CD4-positive, alpha-beta T cell treated with Interleukin-15 for 1 hour (primary cell): ENCODE data around the gene PSMB2.
A peak's percentile ranks its signal among the peaks of the same experiment; 100 is the strongest.
"Not testable (repeated sequence)": the region's sequence is repeated elsewhere in the genome, so short reads cannot be mapped to it uniquely, and the experiment has no call there.

ENCODE experiments used
- DNase-seq: peaks from one replicate; pipeline ENCODE4 v3.0.0-alpha.2; 2020

The PSMB2 gene

GRCh38 chr1:35641233-35641866, at the start of gene PSMB2:
TSS of gene PSMB2 (minus strand) at chr1:35641526. CDS start at chr1:35641432, 94 bp downstream.
- DNase-seq, result peak; percentile 93

GRCh38 chr1:35691080-35691479, 49.8 kb upstream of the PSMB2 start:
- no peak for DNase-seq

GRCh38 chr1:35690103-35690502, 48.8 kb upstream of the PSMB2 start:
- not testable (repeated sequence) for DNase-seq

GRCh38 chr1:35688161-35688560, 46.8 kb upstream of the PSMB2 start:
- DNase-seq, result no peak

GRCh38 chr1:35683012-35683411, 41.7 kb upstream of the PSMB2 start:
- no peak for DNase-seq

- no peak for DNase-seq
These were observed 38.9 kb upstream of the PSMB2 start for GRCh38 chr1:35680271-35680670.

- DNase-seq, result no peak
These were observed 34.4 kb upstream of the PSMB2 start for GRCh38 chr1:35675773-35676172.

GRCh38 chr1:35674111-35674510, 32.8 kb upstream of the PSMB2 start:
- no peak for DNase-seq

GRCh38 chr1:35672116-35672515, 30.8 kb upstream of the PSMB2 start:
- no peak for DNase-seq

- DNase-seq, result no peak
These were observed 27.2 kb upstream of the PSMB2 start for GRCh38 chr1:35668506-35668905.

- DNase-seq, result no peak
These were observed 25.6 kb upstream of the PSMB2 start for GRCh38 chr1:35666916-35667315.

- DNase-seq, result no peak
These were observed 24.9 kb upstream of the PSMB2 start for GRCh38 chr1:35666216-35666615.

- no peak for DNase-seq
These were observed 22.1 kb upstream of the PSMB2 start for GRCh38 chr1:35663434-35663833.

- no peak for DNase-seq
These were observed 20.1 kb upstream of the PSMB2 start for GRCh38 chr1:35661474-35661795.

GRCh38 chr1:35660581-35661473, 19.5 kb upstream of the PSMB2 start:
- DNase-seq, result no peak

- DNase-seq, result no peak
These were observed 18.3 kb upstream of the PSMB2 start for GRCh38 chr1:35659589-35659988.

- DNase-seq, result no peak
These were observed 16.5 kb upstream of the PSMB2 start for GRCh38 chr1:35657851-35658250.

GRCh38 chr1:35656863-35657232, 15.5 kb upstream of the PSMB2 start:
- DNase-seq, result no peak

GRCh38 chr1:35656148-35656862, 15.0 kb upstream of the PSMB2 start:
- DNase-seq, result no peak

- no peak for DNase-seq
These were observed 13.9 kb upstream of the PSMB2 start for GRCh38 chr1:35655196-35655595.

- DNase-seq, result no peak
These were observed 9.1 kb upstream of the PSMB2 start for GRCh38 chr1:35650416-35650815.

GRCh38 chr1:35646043-35646442, 4.7 kb upstream of the PSMB2 start:
- no peak for DNase-seq

- DNase-seq, result no peak
These were observed 2.9 kb upstream of the PSMB2 start for GRCh38 chr1:35644204-35644603.

GRCh38 chr1:35642471-35642955, 1.2 kb upstream of the PSMB2 start:
- no peak for DNase-seq
